Measurements from ENCODE around the gene MIF4GD. TPM values are rescaled to one million over a fixed set of nuclear protein-coding genes. Genes with fewer than 3 reads are reported as not detected.
A peak's percentile ranks its signal among the peaks of the same experiment; 100 is the strongest.

Gene MIF4GD
- total RNA-seq, 6 experiments from 2014 or later: 7.3 to 21.9 (median 8.2) TPM

GRCh38 chr17:75244133-75244866 lies 26.7 kb downstream of the MIF4GD start:
- DNase-seq (no peak), ATAC-seq (peak in 1 of 4 donors; percentile 67)
- peaks cover 0 to 63% (median 15%) of the 10 kb centered on the region in 4 donors for H3K36me3 ChIP-seq
- no peak overlapping the region for H3K27ac ChIP-seq
- H3K27me3 ChIP-seq: no peaks in the 10 kb centered on the region
- WGBS (ENCODE audit: insufficient coverage, low coverage, low lambda C conversion rate, missing lambda C conversion rate): 62% methylated on average over 9 of the region's 22 CpGs
- H3K4me1 ChIP-seq: no peaks in the 10 kb centered on the region
- intact Hi-C loops (cut with DNase I): no loop called here
- H3K9me3 ChIP-seq: no peaks in the 10 kb centered on the region
- TF ChIP-seq, protein P1, sequence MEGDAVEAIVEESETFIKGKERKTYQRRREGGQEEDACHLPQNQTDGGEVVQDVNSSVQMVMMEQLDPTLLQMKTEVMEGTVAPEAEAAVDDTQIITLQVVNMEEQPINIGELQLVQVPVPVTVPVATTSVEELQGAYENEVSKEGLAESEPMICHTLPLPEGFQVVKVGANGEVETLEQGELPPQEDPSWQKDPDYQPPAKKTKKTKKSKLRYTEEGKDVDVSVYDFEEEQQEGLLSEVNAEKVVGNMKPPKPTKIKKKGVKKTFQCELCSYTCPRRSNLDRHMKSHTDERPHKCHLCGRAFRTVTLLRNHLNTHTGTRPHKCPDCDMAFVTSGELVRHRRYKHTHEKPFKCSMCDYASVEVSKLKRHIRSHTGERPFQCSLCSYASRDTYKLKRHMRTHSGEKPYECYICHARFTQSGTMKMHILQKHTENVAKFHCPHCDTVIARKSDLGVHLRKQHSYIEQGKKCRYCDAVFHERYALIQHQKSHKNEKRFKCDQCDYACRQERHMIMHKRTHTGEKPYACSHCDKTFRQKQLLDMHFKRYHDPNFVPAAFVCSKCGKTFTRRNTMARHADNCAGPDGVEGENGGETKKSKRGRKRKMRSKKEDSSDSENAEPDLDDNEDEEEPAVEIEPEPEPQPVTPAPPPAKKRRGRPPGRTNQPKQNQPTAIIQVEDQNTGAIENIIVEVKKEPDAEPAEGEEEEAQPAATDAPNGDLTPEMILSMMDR (IDR thresholded peaks at IDR 0.05): no peak
- no peak for TF ChIP-seq POLR2A (IDR thresholded peaks at IDR 0.05)
- H3K4me3 ChIP-seq: no peak overlapping the region

- H3K27me3 ChIP-seq: no peaks in the 10 kb centered on the region
- no peak for ATAC-seq
- H3K27ac ChIP-seq: no peak overlapping the region
- H3K36me3 ChIP-seq: peaks cover 0 to 71% (median 19%) of the 10 kb centered on the region in 4 donors
- 73% methylated on average over 8 of the region's 17 CpGs for WGBS (ENCODE audit: insufficient coverage, low coverage, low lambda C conversion rate, missing lambda C conversion rate)
- H3K4me3 ChIP-seq: no peak overlapping the region
- H3K9me3 ChIP-seq: no peaks in the 10 kb centered on the region
- no peak for TF ChIP-seq POLR2A (IDR thresholded peaks at IDR 0.05)
- TF ChIP-seq, protein P1 (IDR thresholded peaks at IDR 0.05): no peak
- peaks cover 0 to 3% (median 0%) of the 10 kb centered on the region in 4 donors for H3K4me1 ChIP-seq
- intact Hi-C loops (cut with DNase I): no loop called here
- DNase-seq: no peak
These were observed 28.5 kb downstream of the MIF4GD start for GRCh38 chr17:75242461-75243042.

DNA sequence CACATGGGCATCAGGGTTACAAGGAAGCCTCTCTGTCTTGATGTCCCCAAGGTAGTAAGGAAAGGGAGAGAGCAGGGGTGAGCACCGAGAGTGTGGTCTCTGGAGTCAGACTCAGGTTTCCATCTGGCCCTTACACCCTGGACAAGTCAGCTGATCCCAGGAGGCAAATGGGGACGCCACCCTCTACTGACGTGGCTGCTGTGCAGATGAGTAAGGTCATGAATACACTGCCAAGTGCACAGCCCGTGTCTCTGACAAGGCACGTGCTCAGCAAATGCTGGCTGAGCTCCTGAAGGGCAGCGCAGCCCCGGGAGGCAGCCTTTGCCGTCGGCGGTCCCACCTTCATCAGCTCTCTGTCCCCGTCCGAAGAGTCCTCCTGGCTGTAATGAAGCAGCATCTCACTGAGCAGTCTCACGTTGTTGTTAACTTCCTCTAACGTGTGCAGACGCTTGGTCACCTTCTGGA lies 29.0 kb downstream of the MIF4GD start:
- DNase-seq (no peak), ATAC-seq (no peak)
- Histone ChIP-seq H3K4me1 (peaks cover 0 to 3% (median 0%) of the 10 kb centered on the region in 4 donors), H3K9me3 (no peaks in the 10 kb centered on the region), H3K4me3 (no peak overlapping the region), H3K27me3 (no peaks in the 10 kb centered on the region), H3K27ac (no peak overlapping the region), H3K36me3 (peaks cover 0 to 76% (median 21%) of the 10 kb centered on the region in 4 donors)
- TF ChIP-seq POLR2A (IDR thresholded peaks at IDR 0.05): no peak
- TF ChIP-seq, protein P1 (IDR thresholded peaks at IDR 0.05): no peak
- WGBS (ENCODE audit: insufficient coverage, low coverage, low lambda C conversion rate, missing lambda C conversion rate): 100% methylated on average over 2 of the region's 15 CpGs
- intact Hi-C loops (cut with DNase I): no loop called here

DNA sequence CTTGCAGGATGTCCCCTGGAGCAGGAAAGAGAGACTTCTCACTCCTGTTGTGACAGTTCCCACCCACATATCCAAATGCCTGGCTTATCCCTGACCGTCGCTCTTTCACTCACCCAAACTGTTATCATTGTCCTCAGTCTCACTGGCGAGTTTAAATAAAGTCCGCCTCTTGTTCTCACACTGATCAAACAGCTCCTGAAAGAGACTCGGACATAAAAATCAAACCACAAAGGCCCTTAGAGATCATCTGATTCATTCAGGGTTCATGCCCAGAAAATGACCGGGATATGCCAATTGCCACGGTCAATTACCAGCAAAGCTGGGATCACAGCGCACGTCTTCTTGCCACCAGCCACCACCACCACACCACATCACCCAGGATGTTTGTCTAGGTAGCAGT lies 29.5 kb downstream of the MIF4GD start:
- peaks cover 0 to 81% (median 24%) of the 10 kb centered on the region in 4 donors for H3K36me3 ChIP-seq
- no peak for ATAC-seq
- H3K4me1 ChIP-seq: peaks cover 0 to 3% (median 0%) of the 10 kb centered on the region in 4 donors
- no peaks in the 10 kb centered on the region for H3K27me3 ChIP-seq
- H3K9me3 ChIP-seq: no peaks in the 10 kb centered on the region
- no peak overlapping the region for H3K27ac ChIP-seq
- H3K4me3 ChIP-seq: no peak overlapping the region
- TF ChIP-seq, protein P1 (IDR thresholded peaks at IDR 0.05): no peak
- TF ChIP-seq POLR2A (IDR thresholded peaks at IDR 0.05): no peak
- WGBS (ENCODE audit: insufficient coverage, low coverage, low lambda C conversion rate, missing lambda C conversion rate): 92% methylated on average over 8 of the region's 9 CpGs
- intact Hi-C loops (cut with DNase I): no loop called here
- no peak for DNase-seq
